Caco-2 (cell line): ENCODE results near the gene SRBD1. TPM values are rescaled to one million over a fixed set of nuclear protein-coding genes. Genes with fewer than 3 reads are reported as not detected.
A peak's percentile ranks its signal among the peaks of the same experiment; 100 is the strongest.

Source experiments
- BruUV-seq: library from RNA; stranded (reverse); fragments of 400-500 nt; replicated peaks from 2 replicates; lab custom pipeline; 2021; lab: Mats Ljungman, UMichigan
- CTCF ChIA-PET: fragments of 300-600 bp; sonication (Branson Sonifier 250); formaldehyde crosslinking; loops from one replicate; lab custom pipeline; 2022; ENCODE audit warnings: antibody characterized with exemption; lab: Charles Lee
- POLR2A ChIA-PET: fragments of 300-600 bp; sonication (Branson Sonifier 250); formaldehyde crosslinking; loops from one replicate; lab custom pipeline; 2022; ENCODE audit warnings: antibody characterized with exemption; lab: Charles Lee
- DNase-seq, 2 experiments: peaks; one replicate each; pipeline versions ENCODE4 v3.0.0 to v3.0.0-alpha.2; 2020 to 2022
- H3K27me3 ChIP-seq: replicated peaks from 2 replicates; pipeline ENCODE4 v1.6.0; 2011; ENCODE audit warnings: low read length; ENCODE audit not compliant: control insufficient read depth, insufficient read depth
- H3K36me3 ChIP-seq: 2 replicates; pipeline ENCODE4 v1.5.1; 2011; ENCODE audit warnings: low read length; ENCODE audit not compliant: control insufficient read depth, insufficient read depth
- H3K4me1 ChIP-seq: fragments of 250-450 bp; sonication (Bioruptor Pico); 2 replicates; pipeline ENCODE4 v1.5.1; 2020; ENCODE audit warnings: mild to moderate bottlenecking
- H3K4me3 ChIP-seq: 2 replicates; pipeline ENCODE4 v1.5.1; 2011; ENCODE audit warnings: low read depth, mild to moderate bottlenecking, control low read depth, low read length
- H3K9me3 ChIP-seq: fragments of 250-450 bp; sonication (Bioruptor Pico); 2 replicates; pipeline ENCODE4 v1.5.1; 2020; ENCODE audit warnings: mild to moderate bottlenecking, moderate library complexity
- H3K27ac Mint-ChIP-seq: one replicate; pipeline ENCODE4 v1.8.0; 2022; ENCODE audit warnings: mixed read lengths; ENCODE audit not compliant: unreplicated experiment
- H3K27me3 Mint-ChIP-seq: one replicate; pipeline ENCODE4 v1.8.0; 2022; ENCODE audit warnings: mixed read lengths; ENCODE audit not compliant: insufficient read depth, unreplicated experiment
- H3K36me3 Mint-ChIP-seq: one replicate; pipeline ENCODE4 v1.8.0; 2022; ENCODE audit warnings: mild to moderate bottlenecking, mixed read lengths; ENCODE audit not compliant: insufficient read depth, unreplicated experiment
- H3K4me1 Mint-ChIP-seq: one replicate; pipeline ENCODE4 v1.8.0; 2022; ENCODE audit warnings: low read depth, mixed read lengths; ENCODE audit not compliant: unreplicated experiment
- H3K4me3 Mint-ChIP-seq: one replicate; pipeline ENCODE4 v1.8.0; 2022; ENCODE audit warnings: mild to moderate bottlenecking, moderate library complexity, mixed read lengths; ENCODE audit not compliant: unreplicated experiment
- H3K9me3 Mint-ChIP-seq: one replicate; pipeline ENCODE4 v1.8.0; 2022; ENCODE audit warnings: mixed read lengths; ENCODE audit not compliant: unreplicated experiment
- intact Hi-C: fragments of 100-400 bp; cut with micrococcal nuclease; formaldehyde crosslinking; loops from one replicate; pipeline ENCODE4 v1.10.0; 2022; ENCODE audit not compliant: unreplicated experiment
- total RNA-seq: library from RNA; stranded (reverse); gene quantifications from 2 replicates; pipeline ENCODE4 v1.2.3, GENCODE V29; 2022
- TF ChIP-seq, protein P1 (sequence below), 2 experiments: fragments of 200-600 bp in 1 of 2; IDR thresholded peaks; 1 replicate in 1 of 2; 2 replicates in 1 of 2; pipeline versions ENCODE4 v1.5.1 to v1.8.0; 2011 to 2022; ENCODE audit warnings: antibody characterized with exemption in 1 of 2, control low read depth in 1 of 2, inconsistent platforms in 1 of 2, low read depth in 1 of 2, low read length in 1 of 2, mild to moderate bottlenecking in 1 of 2, moderate library complexity in 1 of 2; ENCODE audit not compliant: insufficient read depth in 1 of 2, severe bottlenecking in 1 of 2, unreplicated experiment in 1 of 2

SRBD1 gene
- total RNA-seq, 1 experiment from 2014 or later = 15.8 TPM

DNA sequence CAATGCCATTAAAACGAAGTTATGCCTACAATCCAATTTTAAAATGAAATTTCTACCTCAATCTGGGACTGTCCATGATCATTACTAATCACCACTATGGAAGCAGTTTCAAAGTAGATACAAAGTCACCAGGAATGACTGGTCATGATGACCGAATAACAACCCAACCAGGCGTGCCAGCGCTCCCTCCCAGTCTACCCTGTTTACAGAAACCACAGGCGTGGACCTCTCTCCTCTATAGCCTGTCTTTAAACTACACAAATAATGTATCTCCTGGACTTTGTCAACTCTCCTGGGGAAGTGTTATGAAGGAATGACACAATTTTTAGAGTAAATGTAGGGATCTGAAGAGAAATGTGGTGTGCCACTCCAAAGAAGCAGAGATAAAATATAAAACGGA, 150.2 kb downstream of the SRBD1 start:
- intact Hi-C loops = no loop called here
- Histone ChIP-seq H3K27me3 (no peaks in the 10 kb centered on the region), H3K4me3 (no peak overlapping the region), H3K9me3 (no peaks in the 10 kb centered on the region), H3K4me1 (peaks cover 16% of the 10 kb centered on the region), H3K36me3 (no peaks in the 10 kb centered on the region)
- ChIA-PET CTCF (no interaction called here), POLR2A (no interaction called here)
- H3K27me3 Mint-ChIP-seq = no peaks in the 10 kb centered on the region
- DNase-seq = no peak
- H3K36me3 Mint-ChIP-seq = peaks cover 12% of the 10 kb centered on the region
- no peaks in the 10 kb centered on the region for H3K9me3 Mint-ChIP-seq
- H3K27ac Mint-ChIP-seq = no peak overlapping the region
- H3K4me1 Mint-ChIP-seq = peaks cover 18% of the 10 kb centered on the region
- no TSS peak for BruUV-seq
- TF ChIP-seq, protein P1, sequence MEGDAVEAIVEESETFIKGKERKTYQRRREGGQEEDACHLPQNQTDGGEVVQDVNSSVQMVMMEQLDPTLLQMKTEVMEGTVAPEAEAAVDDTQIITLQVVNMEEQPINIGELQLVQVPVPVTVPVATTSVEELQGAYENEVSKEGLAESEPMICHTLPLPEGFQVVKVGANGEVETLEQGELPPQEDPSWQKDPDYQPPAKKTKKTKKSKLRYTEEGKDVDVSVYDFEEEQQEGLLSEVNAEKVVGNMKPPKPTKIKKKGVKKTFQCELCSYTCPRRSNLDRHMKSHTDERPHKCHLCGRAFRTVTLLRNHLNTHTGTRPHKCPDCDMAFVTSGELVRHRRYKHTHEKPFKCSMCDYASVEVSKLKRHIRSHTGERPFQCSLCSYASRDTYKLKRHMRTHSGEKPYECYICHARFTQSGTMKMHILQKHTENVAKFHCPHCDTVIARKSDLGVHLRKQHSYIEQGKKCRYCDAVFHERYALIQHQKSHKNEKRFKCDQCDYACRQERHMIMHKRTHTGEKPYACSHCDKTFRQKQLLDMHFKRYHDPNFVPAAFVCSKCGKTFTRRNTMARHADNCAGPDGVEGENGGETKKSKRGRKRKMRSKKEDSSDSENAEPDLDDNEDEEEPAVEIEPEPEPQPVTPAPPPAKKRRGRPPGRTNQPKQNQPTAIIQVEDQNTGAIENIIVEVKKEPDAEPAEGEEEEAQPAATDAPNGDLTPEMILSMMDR (IDR thresholded peaks at IDR 0.05; ENCODE audit: insufficient read depth in 1 of 2, low read depth in 1 of 2, low read length in 1 of 2, severe bottlenecking in 1 of 2, unreplicated experiment in 1 of 2) = no peak
- H3K4me3 Mint-ChIP-seq = no peak overlapping the region

DNA sequence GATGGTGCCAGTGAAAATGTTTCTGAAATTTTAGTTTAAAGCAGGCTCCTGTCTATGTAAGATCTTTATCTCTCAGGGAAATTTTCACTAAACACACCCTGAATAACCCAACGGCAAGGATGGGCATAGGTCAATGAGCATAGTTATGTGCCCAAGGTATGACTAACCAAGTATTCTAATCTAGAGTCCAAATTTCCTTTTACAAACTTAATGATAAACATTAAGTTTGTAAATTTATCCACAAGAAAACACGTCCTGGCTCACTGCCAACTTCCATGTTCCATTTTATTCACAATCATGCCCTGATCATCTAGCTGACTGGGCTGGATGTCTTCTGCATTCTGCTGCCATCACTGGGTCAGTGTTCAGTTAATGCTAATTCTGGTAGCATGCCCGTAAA, 151.2 kb downstream of the SRBD1 start:
- no peak overlapping the region for H3K4me3 ChIP-seq
- intact Hi-C loops = no loop called here
- BruUV-seq = no TSS peak
- no peaks in the 10 kb centered on the region for H3K9me3 Mint-ChIP-seq
- TF ChIP-seq, protein P1 (IDR thresholded peaks at IDR 0.05; ENCODE audit: insufficient read depth in 1 of 2, low read depth in 1 of 2, low read length in 1 of 2, severe bottlenecking in 1 of 2, unreplicated experiment in 1 of 2) = no peak
- peaks cover 18% of the 10 kb centered on the region for H3K4me1 Mint-ChIP-seq
- CTCF ChIA-PET = no interaction called here
- peaks cover 16% of the 10 kb centered on the region for H3K4me1 ChIP-seq
- no peak for DNase-seq
- no peaks in the 10 kb centered on the region for H3K9me3 ChIP-seq
- H3K27ac Mint-ChIP-seq = peak overlapping the region; percentile 82
- H3K4me3 Mint-ChIP-seq = no peak overlapping the region
- H3K27me3 ChIP-seq = no peaks in the 10 kb centered on the region
- no peaks in the 10 kb centered on the region for H3K36me3 ChIP-seq
- H3K36me3 Mint-ChIP-seq = peaks cover 12% of the 10 kb centered on the region
- POLR2A ChIA-PET = no interaction called here
- H3K27me3 Mint-ChIP-seq = no peaks in the 10 kb centered on the region

DNA sequence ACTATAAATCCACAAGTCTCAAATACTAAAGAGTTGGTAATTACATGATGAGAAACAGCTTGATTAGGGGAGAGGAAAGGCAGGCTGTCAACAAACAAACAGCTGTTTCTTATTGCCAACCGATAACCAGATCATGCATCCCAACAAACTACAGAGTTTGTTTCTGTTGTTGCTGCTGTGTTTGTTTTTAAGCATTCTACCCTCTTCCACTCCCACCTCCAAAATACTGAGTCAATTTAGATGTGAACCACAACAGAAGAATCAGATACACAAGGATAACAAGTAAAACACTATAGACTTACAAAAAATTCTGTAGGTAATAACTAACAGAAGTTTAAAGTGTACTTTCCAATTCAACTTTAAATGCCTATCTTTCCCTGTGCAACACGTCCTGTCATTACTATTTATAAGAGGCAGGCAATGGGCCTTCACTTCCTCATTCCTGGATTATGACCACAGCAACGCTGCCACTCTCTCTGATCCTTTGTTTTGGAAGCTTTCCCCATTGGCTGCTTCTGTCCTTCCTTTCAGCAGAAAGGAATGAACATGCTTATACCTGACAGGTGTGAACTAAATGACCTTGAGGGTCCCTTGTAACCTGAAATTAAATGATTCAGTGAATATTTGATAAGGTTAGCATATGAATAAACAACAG, 152.0 kb downstream of the SRBD1 start:
- peak overlapping the region; percentile 45 for H3K4me3 Mint-ChIP-seq
- CTCF ChIA-PET = no interaction called here
- DNase-seq = peak; percentile 53 to 59

More for the DNA sequence above, 152.0 kb downstream of the SRBD1 start:
- Mint-ChIP-seq H3K4me1 (peaks cover 18% of the 10 kb centered on the region), H3K27me3 (no peaks in the 10 kb centered on the region), H3K36me3 (peaks cover 12% of the 10 kb centered on the region), H3K9me3 (no peaks in the 10 kb centered on the region), H3K27ac (peak overlapping the region; percentile 82)
- no peaks in the 10 kb centered on the region for H3K27me3 ChIP-seq
- TF ChIP-seq, protein P1 (IDR thresholded peaks at IDR 0.05; ENCODE audit: insufficient read depth in 1 of 2, low read depth in 1 of 2, low read length in 1 of 2, severe bottlenecking in 1 of 2, unreplicated experiment in 1 of 2) = no peak
- POLR2A ChIA-PET = no interaction called here
- no peak overlapping the region for H3K4me3 ChIP-seq
- intact Hi-C loops = no loop called here
- TSS peak; percentile 62 for BruUV-seq
- H3K4me1 ChIP-seq = peaks cover 16% of the 10 kb centered on the region
- no peaks in the 10 kb centered on the region for H3K36me3 ChIP-seq
- H3K9me3 ChIP-seq = no peaks in the 10 kb centered on the region
